AG04449 (cell line): Measurements from ENCODE around the gene LRRC25.

Experiments used
- CTCF ChIA-PET: fragments of 350-600 bp; formaldehyde crosslinking; extraction: SDS; loops from one replicate; lab custom pipeline; 2021; ENCODE audit warnings: antibody characterized with exemption; lab: Yijun Ruan, JAX
- POLR2A ChIA-PET: fragments of 400-600, 350-600 bp; formaldehyde crosslinking; extraction: SDS; loops from one replicate; lab custom pipeline; 2020; ENCODE audit warnings: antibody characterized with exemption, inconsistent platforms; lab: Yijun Ruan, JAX
- DNase-seq: peaks from one replicate; pipeline ENCODE4 v3.0.0-alpha.2; 2010; ENCODE audit warnings: low read depth, low spot score
- H3K4me3 ChIP-seq: 2 replicates; pipeline ENCODE4 v1.5.1; 2011; ENCODE audit warnings: low read depth, mild to moderate bottlenecking, control low read depth, low read length
- TF ChIP-seq, protein P1 (sequence below): IDR thresholded peaks from one replicate; pipeline ENCODE4 v1.5.1; 2011; ENCODE audit warnings: mild to moderate bottlenecking, moderate library complexity, low read length, control low read depth, inconsistent platforms; ENCODE audit not compliant: insufficient read depth; ENCODE audit errors: missing control alignments

LRRC25 gene

DNA sequence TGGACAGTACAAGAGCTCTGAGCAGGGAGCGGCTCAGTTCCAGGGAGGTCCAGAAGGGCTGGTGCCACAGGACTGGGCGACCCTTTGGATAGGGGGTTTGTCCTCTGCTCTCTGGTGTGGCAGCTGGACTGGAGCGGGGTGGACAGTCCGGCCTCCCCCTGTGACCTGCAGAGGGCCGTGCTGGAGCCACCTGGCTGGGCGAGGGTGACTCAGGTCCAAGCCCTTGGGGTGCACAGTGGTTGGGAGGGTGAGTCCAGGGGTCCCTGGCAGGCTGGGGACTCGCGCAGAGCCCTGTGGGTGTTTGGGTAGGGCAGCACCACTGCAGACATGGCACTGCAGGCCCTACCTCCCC, 29.0 kb upstream of the LRRC25 start:
- H3K4me3 ChIP-seq = no peak overlapping the region; the same call in 1 of the 2 replicates
- CTCF ChIA-PET = interaction anchor here (1.6 kb wide), 2 partner anchors 9 to 25 kb away, joined by 3 to 6 read pairs; no protein-coding TSS in a partner anchor
- POLR2A ChIA-PET = no interaction called here
- TF ChIP-seq, protein P1, sequence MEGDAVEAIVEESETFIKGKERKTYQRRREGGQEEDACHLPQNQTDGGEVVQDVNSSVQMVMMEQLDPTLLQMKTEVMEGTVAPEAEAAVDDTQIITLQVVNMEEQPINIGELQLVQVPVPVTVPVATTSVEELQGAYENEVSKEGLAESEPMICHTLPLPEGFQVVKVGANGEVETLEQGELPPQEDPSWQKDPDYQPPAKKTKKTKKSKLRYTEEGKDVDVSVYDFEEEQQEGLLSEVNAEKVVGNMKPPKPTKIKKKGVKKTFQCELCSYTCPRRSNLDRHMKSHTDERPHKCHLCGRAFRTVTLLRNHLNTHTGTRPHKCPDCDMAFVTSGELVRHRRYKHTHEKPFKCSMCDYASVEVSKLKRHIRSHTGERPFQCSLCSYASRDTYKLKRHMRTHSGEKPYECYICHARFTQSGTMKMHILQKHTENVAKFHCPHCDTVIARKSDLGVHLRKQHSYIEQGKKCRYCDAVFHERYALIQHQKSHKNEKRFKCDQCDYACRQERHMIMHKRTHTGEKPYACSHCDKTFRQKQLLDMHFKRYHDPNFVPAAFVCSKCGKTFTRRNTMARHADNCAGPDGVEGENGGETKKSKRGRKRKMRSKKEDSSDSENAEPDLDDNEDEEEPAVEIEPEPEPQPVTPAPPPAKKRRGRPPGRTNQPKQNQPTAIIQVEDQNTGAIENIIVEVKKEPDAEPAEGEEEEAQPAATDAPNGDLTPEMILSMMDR = no peak
- DNase-seq = no peak

DNA sequence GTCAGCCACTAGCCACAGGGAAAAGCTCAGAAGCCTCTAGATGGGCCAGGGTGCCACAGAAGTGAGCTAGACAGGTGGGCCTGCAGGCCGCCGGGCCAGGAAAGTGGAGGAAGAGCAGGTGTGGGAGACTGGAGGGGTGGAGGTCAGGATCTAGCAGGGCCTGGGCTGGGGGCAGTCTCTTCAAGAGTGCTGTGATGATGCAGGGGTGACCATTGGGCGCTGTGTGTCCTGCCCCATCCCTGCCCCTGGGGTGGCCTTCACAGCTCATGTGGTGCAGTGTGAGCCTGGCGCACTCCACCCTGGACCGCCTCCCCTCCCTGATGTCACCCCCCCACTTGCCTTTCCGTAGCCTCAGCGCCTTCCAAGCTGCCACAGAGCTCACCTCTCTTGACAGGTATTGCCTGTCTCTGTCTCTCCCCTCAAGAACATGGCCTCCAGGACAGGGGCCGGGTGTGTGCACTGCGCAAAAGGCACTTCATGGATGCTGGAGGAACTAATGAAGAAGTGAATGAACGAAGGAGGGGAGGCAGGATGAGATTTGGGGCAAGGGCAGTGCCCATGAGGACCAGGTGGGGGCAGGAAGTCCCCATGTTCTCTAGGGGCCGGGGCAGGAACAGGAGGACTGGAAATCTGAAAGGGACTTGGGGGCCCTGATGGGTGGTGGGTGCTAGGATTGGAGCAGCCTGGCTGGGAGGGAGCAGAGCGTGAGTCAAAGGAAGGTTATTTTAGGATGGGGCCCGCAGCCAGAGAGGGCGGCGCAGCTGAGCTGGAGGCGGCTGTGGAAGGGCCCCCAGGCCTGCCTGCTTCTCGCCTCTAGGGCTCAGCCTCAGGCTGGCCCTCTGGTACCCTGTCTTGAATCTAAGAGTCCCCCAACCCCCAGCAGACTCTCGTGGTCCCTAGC, 28.3 kb upstream of the LRRC25 start:
- CTCF ChIA-PET = interaction anchor here (0.6 to 2.0 kb wide), 7 partner anchors 8 to 422 kb away, joined by 3 to 6 read pairs (median 3); no protein-coding TSS in a partner anchor
- no peak for DNase-seq
- TF ChIP-seq, protein P1 = peak; percentile 23
- POLR2A ChIA-PET = interaction anchor here (0.6 to 1.0 kb wide), 2 partner anchors 9 to 10 kb away, joined by 3 read pairs; no protein-coding TSS in a partner anchor
- H3K4me3 ChIP-seq = no peak overlapping the region

DNA sequence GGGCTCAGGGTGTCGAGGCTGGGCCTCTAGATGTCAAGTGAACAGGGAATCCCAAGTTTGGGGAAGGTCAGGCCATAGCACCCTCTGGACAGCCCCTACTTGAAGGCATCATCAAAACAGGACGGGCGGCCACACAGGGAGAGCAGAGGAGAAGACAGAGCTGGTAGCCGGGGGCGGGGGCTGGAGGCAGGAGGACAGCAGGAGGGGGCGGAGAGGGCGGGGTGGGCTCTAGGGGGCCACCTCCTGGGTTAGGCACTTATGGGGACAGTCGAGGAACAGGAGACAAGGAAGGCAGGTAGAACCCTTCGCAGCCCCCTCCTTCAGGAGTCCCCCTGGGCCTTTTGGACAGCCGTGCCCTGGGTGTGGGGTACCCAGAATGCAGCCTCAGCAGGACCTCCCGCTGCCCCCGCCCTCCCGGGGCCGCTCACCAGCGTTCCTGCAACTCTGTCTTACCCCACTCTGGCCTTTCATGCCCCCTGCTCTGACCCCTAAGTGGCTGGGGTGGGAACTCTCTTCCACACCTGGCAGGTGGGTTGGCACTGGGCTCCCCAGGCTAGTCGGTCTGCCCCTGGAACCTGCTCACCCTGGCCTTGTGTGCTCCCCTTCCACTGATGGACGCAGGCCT, 27.6 kb upstream of the LRRC25 start:
- TF ChIP-seq, protein P1 = no peak
- ChIA-PET CTCF (interaction anchor here (0.6 to 2.0 kb wide), 6 partner anchors 14 to 423 kb away, joined by 3 to 6 read pairs (median 3); no protein-coding TSS in a partner anchor), POLR2A (interaction anchor here (1.0 kb wide), 1 partner anchor 9 kb away, joined by 3 read pairs; no protein-coding TSS in a partner anchor)
- H3K4me3 ChIP-seq = no peak overlapping the region
- DNase-seq = no peak

DNA sequence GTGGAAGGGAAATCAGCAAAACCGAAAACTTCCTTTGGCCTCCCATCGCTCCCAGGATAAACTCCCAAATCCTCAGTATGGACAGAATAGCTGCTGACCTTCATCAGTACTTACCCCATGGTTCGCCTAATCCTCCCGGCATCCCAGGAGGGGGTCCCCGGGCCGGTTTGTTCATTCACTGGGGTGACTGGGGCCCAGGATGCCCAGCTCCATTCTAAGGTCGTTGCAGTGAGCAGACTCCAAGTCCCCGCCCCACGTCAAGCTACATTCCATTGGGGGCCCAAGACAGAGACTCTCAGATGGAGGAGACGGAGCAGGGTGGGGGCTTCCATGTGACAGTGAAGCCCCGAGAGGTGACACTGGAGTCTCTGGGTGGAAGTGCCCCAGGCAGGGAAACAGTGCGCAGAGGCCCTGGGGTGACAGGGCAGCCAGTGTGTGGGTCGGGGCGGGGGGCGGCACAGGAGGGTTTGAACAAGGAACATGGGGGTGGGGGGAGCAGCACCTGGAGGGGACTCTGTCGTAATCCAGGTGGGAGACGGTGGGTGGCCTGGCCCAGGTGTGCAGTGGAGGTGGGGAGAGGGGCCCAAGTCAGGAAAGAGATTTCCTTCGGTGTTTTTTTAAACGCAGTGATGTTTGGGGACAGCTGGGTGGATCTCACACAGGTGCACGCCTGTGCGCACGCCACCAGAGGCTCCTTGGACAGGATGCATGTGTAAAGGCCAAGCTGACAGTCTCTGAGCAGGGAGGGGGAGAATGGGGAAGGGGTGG, 26.9 kb upstream of the LRRC25 start:
- ChIA-PET POLR2A (interaction anchor here (1.0 kb wide), 1 partner anchor 10 kb away, joined by 3 read pairs; no protein-coding TSS in a partner anchor), CTCF (interaction anchor here (1.2 to 2.0 kb wide), 2 partner anchors 13 to 145 kb away, joined by 4 to 6 read pairs; no protein-coding TSS in a partner anchor)
- H3K4me3 ChIP-seq = no peak overlapping the region
- no peak for DNase-seq
- TF ChIP-seq, protein P1 = no peak

DNA sequence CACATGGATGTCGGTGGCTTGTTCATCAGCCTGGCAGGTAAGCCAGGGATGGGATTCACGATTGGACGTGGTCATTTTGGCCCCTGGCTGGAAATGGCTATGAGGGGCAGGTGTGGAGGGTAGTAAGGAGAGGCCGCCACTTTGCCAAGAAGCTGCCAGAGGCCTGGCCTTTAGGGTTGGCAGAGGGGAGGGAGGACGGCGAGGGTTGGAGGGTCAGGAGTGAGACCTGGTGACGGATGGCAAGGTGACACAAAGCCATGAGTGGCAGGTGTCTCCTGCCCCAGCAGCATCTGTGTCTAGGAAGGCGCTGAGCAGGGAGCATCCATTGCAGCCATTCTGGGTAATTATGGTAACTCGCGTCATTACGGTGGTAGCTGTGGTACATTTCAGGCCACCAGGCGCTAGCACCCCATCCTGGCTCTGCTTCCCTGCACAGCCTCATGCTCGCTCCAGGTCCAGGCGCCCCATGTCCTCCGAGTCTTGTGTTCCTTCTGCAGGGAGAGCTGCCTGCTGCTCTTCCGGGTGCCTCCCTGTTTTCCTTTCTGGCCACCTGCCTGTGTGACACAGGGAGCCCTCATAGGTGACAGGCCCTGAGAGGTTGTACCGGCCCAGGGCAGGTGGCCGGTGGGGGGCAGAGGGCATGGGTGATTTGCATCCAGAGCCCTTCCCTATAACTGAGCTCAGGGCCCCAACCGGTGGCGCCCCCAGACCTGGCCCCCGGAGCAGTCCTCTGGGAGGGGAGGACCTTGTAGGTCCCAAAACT, 26.0 kb upstream of the LRRC25 start:
- no peak for DNase-seq
- TF ChIP-seq, protein P1 = no peak
- ChIA-PET POLR2A (interaction anchor here (1.0 kb wide), 1 partner anchor 11 kb away, joined by 3 read pairs; no protein-coding TSS in a partner anchor), CTCF (interaction anchor here (1.2 to 2.0 kb wide), 2 partner anchors 13 to 144 kb away, joined by 4 to 6 read pairs; no protein-coding TSS in a partner anchor)
- H3K4me3 ChIP-seq = no peak overlapping the region
